Adrenal gland (tissue), 12 donors: ENCODE results near the gene USB1. TPM values are rescaled to one million over a fixed set of nuclear protein-coding genes. Genes with fewer than 3 reads are reported as not detected.
A peak's percentile ranks its signal among the peaks of the same experiment; 100 is the strongest.
"Not testable (repeated sequence)": the region's sequence is repeated elsewhere in the genome, so short reads cannot be mapped to it uniquely, and the experiment has no call there.

Experiments
- DNase-seq, 7 donors: peaks; one replicate each; pipeline ENCODE4 v3.0.0-alpha.2; 2019 to 2020
- H3K27ac ChIP-seq, 5 donors: fragments of 200-600 bp; sonication (generic) in 4 of 5; 1 replicate in 3 of 5; 2 replicates in 2 of 5; pipeline versions ENCODE4 v1.5.1 to v1.8.0; 2016 to 2020; ENCODE audit warnings: mild to moderate bottlenecking in 1 of 5
- H3K27me3 ChIP-seq: fragments of 200-600 bp; 2 replicates; pipeline ENCODE4 v1.8.0; 2021
- H3K36me3 ChIP-seq, 2 donors: fragments of 200-600 bp; replicated peaks in 1 of 2; 1 replicate in 1 of 2; 2 replicates in 1 of 2; pipeline versions ENCODE4 v1.5.1 to v1.8.0; 2018 to 2022
- H3K4me1 ChIP-seq, 2 donors: fragments of 200-600 bp; replicated peaks in 1 of 2; 1 replicate in 1 of 2; 2 replicates in 1 of 2; pipeline versions ENCODE4 v1.5.1 to v1.8.0; 2018 to 2021
- H3K4me3 ChIP-seq, 4 donors: fragments of 200-600 bp; sonication (generic) in 3 of 4; one replicate each; pipeline ENCODE4 v1.5.1; 2016 to 2018
- H3K9me3 ChIP-seq, 3 donors: fragments of 200-600 bp; sonication (generic) in 1 of 3; replicated peaks in 1 of 3; 1 replicate in 2 of 3; 2 replicates in 1 of 3; pipeline versions ENCODE4 v1.5.1 to v1.8.0; 2016 to 2021
- POLR2A ChIP-seq, 2 donors: fragments of 450-650 bp; IDR thresholded peaks; one replicate each; pipeline ENCODE4 v1.6.1; 2017; ENCODE audit warnings: antibody characterized with exemption in 2 of 2, mild to moderate bottlenecking in 2 of 2, moderate library complexity in 1 of 2
- WGBS, 4 donors: extraction: QIAGEN DNeasy Blood & Tissue Kit in 2 of 4; methylation state at CpG; one replicate each; pipeline versions ENCODE4 v1.1.5 to v1.1.7; 2013 to 2017; 5-methylcytosine and 5-hydroxymethylcytosine counted together
- intact Hi-C, 2 donors: fragments of 100-400 bp; cut with DNase I; formaldehyde crosslinking; loops; one replicate each; pipeline versions ENCODE4 v1.14.1 to v1.15.0; 2022 to 2023
- polyA plus RNA-seq, 3 donors: library from polyadenylated mRNA; stranded (reverse); fragments of 200-250 nt in 2 of 3; fragments of 350-450 nt in 1 of 3; fragmentation: Illumina TruSeq in 1 of 3; extraction: RNeasy Lipid Tissue Mini Kit (QIAGEN cat#74804) in 1 of 3; gene quantifications; one replicate each; pipeline ENCODE4 v1.2.3, GENCODE V29; 2013 to 2014
- total RNA-seq, 9 donors: library from RNA; depleted of rRNA in 4 of 9; stranded (reverse); fragments of >200 nt in 4 of 9; fragments of 120-200 nt in 1 of 9; fragmentation: NEBNext Ultra II Directional in 1 of 9; extraction: Animal tissue kit (Norgen Biotek cat#: 25700) in 1 of 9; gene quantifications; one replicate each; pipeline versions ENCODE4 v1.1.0 to v1.2.4, GENCODE V29; 2013 to 2023
- TF ChIP-seq, protein P1 (sequence below), 6 experiments: fragments of 450-650 bp in 4 of 6; fragments of 200-600 bp in 2 of 6; sonication (generic) in 1 of 6; IDR thresholded peaks; 1 replicate in 5 of 6; 2 replicates in 1 of 6; pipeline versions ENCODE4 v1.5.1 to v1.8.0; 2016 to 2021; ENCODE audit warnings: antibody characterized with exemption in 6 of 6, mild to moderate bottlenecking in 2 of 6, moderate library complexity in 1 of 6
- donor health status: healthy with polysubstance abuse.
- donor health status: Bipolar disorder and iron deficiency.
- donor health status: DM: yes; HTN: yes; CAD: no.
- donor health status: DM: no; HTN: no; CAD: no.
- donor health status: DM: no; HTN: no; CAD: no.
- donor health status: DM: yes; HTN: yes; CAD: no.

USB1 gene
- total and polyA plus RNA-seq, 12 donors = 26.9 to 273 (median 48.3) TPM

DNA sequence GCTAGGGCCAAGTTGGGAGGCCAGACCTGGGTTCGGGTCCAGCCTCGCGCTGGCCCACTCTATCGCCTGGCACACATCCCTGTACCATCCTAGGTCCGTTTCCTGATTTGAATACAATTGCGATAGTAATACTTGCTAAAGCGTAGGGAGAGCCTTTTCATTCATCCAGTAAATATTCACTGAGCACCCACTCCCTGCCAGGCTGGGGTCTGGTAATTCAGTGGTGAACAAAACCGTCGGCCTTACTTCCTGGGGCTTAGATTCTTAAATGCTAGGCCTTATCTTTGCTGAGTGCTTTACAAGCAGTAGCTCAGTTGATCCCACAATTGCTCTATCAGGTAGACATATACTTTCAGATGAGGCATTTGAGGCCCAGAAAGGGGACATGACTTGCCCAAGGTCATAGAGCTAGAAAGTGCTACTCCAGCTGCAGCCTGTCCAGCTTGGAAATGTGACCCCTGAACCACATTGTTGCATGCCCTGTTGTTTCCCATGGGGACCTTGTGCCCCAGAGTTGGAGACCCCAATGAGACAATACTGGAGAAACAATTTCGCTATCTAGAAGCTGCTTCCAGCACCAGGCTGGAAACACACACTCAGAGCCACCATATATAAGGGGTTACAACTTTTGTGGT lies 691 bp downstream of the USB1 start:
- H3K4me3 ChIP-seq = peak overlapping the region in 2 of 4 donors; percentile 42 to 98
- intact Hi-C loops = loop anchor here in 1 of 2 donors (2.0 kb wide), 1 partner anchor 103 kb away; no protein-coding TSS in a partner anchor
- H3K27ac ChIP-seq = peak overlapping the region in 3 of 5 donors; percentile 83 to 92 (median 89)
- 21 to 46% (median 32%) methylated on average over 7 to 10 of the region's 10 CpGs for WGBS, 4 donors
- TF ChIP-seq POLR2A (IDR thresholded peaks at IDR 0.05) = no peak
- TF ChIP-seq, protein P1, sequence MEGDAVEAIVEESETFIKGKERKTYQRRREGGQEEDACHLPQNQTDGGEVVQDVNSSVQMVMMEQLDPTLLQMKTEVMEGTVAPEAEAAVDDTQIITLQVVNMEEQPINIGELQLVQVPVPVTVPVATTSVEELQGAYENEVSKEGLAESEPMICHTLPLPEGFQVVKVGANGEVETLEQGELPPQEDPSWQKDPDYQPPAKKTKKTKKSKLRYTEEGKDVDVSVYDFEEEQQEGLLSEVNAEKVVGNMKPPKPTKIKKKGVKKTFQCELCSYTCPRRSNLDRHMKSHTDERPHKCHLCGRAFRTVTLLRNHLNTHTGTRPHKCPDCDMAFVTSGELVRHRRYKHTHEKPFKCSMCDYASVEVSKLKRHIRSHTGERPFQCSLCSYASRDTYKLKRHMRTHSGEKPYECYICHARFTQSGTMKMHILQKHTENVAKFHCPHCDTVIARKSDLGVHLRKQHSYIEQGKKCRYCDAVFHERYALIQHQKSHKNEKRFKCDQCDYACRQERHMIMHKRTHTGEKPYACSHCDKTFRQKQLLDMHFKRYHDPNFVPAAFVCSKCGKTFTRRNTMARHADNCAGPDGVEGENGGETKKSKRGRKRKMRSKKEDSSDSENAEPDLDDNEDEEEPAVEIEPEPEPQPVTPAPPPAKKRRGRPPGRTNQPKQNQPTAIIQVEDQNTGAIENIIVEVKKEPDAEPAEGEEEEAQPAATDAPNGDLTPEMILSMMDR (IDR thresholded peaks at IDR 0.05) = no peak
- no peaks in the 10 kb centered on the region for H3K9me3 ChIP-seq
- peaks cover 19 to 37% of the 10 kb centered on the region in 2 donors for H3K4me1 ChIP-seq
- peaks cover 0 to 20% of the 10 kb centered on the region in 2 donors for H3K36me3 ChIP-seq
- H3K27me3 ChIP-seq = no peaks in the 10 kb centered on the region
- DNase-seq = no peak

GRCh38 chr16:58002416-58002800 lies 1.2 kb downstream of the USB1 start:
- Histone ChIP-seq H3K27me3 (no peaks in the 10 kb centered on the region), H3K4me3 (no peak overlapping the region), H3K4me1 (peaks cover 19 to 37% of the 10 kb centered on the region in 2 donors), H3K9me3 (no peaks in the 10 kb centered on the region), H3K27ac (no peak overlapping the region), H3K36me3 (peaks cover 0 to 15% of the 10 kb centered on the region in 2 donors)
- no peak for TF ChIP-seq POLR2A (IDR thresholded peaks at IDR 0.05)
- TF ChIP-seq, protein P1 (IDR thresholded peaks at IDR 0.05) = no peak
- DNase-seq = no peak
- intact Hi-C loops = no loop called here
- 84 to 92% (median 84%) methylated on average over 9 of the region's 9 CpGs for WGBS, 4 donors

DNA sequence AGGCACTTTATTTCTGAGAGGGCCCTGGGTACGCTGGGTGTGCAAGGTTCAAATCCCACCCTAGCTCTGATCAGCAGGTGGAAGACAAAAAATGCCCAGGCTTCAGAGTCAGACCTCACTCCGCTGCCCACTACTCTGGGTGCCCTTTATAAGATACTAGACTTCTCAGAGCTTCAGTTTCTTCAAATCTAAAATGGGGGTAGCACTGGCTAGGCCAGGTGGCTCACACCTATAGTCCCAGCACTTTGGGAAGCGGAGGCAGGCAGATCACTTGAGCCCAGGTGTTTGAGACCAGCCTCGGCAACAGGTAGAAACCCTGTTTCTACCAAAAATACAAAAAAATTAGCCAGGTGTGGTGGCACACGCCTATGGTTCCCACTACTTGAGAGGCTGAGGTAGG lies 1.7 kb downstream of the USB1 start:
- Histone ChIP-seq H3K36me3 (peaks cover 0 to 10% of the 10 kb centered on the region in 2 donors), H3K27ac (no peak overlapping the region), H3K9me3 (no peaks in the 10 kb centered on the region), H3K4me1 (peaks cover 19 to 37% of the 10 kb centered on the region in 2 donors), H3K4me3 (no peak overlapping the region), H3K27me3 (no peaks in the 10 kb centered on the region)
- intact Hi-C loops = no loop called here
- DNase-seq = no peak
- no peak for TF ChIP-seq POLR2A (IDR thresholded peaks at IDR 0.05)
- TF ChIP-seq, protein P1 (IDR thresholded peaks at IDR 0.05) = no peak
- 89 to 97% (median 94%) methylated on average over 5 of the region's 5 CpGs for whole genome bisulfite sequencing, 4 donors

GRCh38 chr16:58004736-58005135 lies 3.5 kb downstream of the USB1 start:
- peak; percentile 80 to 93 (median 89) for DNase-seq
- H3K4me1 ChIP-seq = peaks cover 11 to 25% of the 10 kb centered on the region in 2 donors
- H3K9me3 ChIP-seq, intact Hi-C loops, H3K36me3 ChIP-seq, H3K4me3 ChIP-seq, H3K27me3 ChIP-seq: not testable (repeated sequence)
- 38 to 55% (median 42%) methylated on average over 12 of the region's 12 CpGs for WGBS, 4 donors
- H3K27ac ChIP-seq = peak overlapping the region in 4 of 5 donors; percentile 71 to 83 (median 78)
